ENCODE results near the gene IGLL5.

GRCh38 chr22:22897947-22898346 lies 10.3 kb downstream of the IGLL5 start:
- TF ChIP-seq, protein P1, sequence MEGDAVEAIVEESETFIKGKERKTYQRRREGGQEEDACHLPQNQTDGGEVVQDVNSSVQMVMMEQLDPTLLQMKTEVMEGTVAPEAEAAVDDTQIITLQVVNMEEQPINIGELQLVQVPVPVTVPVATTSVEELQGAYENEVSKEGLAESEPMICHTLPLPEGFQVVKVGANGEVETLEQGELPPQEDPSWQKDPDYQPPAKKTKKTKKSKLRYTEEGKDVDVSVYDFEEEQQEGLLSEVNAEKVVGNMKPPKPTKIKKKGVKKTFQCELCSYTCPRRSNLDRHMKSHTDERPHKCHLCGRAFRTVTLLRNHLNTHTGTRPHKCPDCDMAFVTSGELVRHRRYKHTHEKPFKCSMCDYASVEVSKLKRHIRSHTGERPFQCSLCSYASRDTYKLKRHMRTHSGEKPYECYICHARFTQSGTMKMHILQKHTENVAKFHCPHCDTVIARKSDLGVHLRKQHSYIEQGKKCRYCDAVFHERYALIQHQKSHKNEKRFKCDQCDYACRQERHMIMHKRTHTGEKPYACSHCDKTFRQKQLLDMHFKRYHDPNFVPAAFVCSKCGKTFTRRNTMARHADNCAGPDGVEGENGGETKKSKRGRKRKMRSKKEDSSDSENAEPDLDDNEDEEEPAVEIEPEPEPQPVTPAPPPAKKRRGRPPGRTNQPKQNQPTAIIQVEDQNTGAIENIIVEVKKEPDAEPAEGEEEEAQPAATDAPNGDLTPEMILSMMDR (conservative IDR thresholded peaks at IDR 0.05 in 1 of 2, IDR thresholded peaks at IDR 0.05 in 1 of 2; ENCODE audit: low read depth in 1 of 2, low read length in 2 of 2): no peak
- TF ChIP-seq EZH2 (IDR thresholded peaks at IDR 0.05; ENCODE audit: low read length, missing control alignments): no peak

Data from fibroblast of lung (primary cell).